Parathyroid adenoma (tissue), 2 donors: ENCODE results near the gene BAIAP2.

Experiments
- H2AFZ ChIP-seq: fragments of 300-600 bp; sonication (generic); one replicate; pipeline ENCODE4 v1.7.0; 2017; ENCODE audit warnings: antibody characterized with exemption, mild to moderate bottlenecking
- H3K27ac ChIP-seq: fragments of 300-600 bp; sonication (generic); one replicate; pipeline ENCODE4 v1.7.0; 2017
- H3K27me3 ChIP-seq: fragments of 300-600 bp; sonication (generic); one replicate; pipeline ENCODE4 v1.7.0; 2017; ENCODE audit warnings: low read length; ENCODE audit not compliant: control insufficient read depth, insufficient read depth
- H3K36me3 ChIP-seq: fragments of 300-600 bp; sonication (generic); one replicate; pipeline ENCODE4 v1.7.0; 2017; ENCODE audit warnings: low read length; ENCODE audit not compliant: control insufficient read depth, insufficient read depth
- H3K4me1 ChIP-seq: fragments of 300-600 bp; sonication (generic); one replicate; pipeline ENCODE4 v1.7.0; 2017; ENCODE audit warnings: control low read depth
- H3K4me2 ChIP-seq: fragments of 300-600 bp; sonication (generic); one replicate; pipeline ENCODE4 v1.7.0; 2017; ENCODE audit warnings: low read length
- H3K4me3 ChIP-seq: fragments of 300-600 bp; sonication (generic); one replicate; pipeline ENCODE4 v1.7.0; 2017; ENCODE audit warnings: low read depth, low read length
- H3K79me2 ChIP-seq: fragments of 300-600 bp; sonication (generic); one replicate; pipeline ENCODE4 v1.7.0; 2017; ENCODE audit warnings: control low read depth
- H3K9ac ChIP-seq: fragments of 300-600 bp; sonication (generic); one replicate; pipeline ENCODE4 v1.7.0; 2017; ENCODE audit warnings: mild to moderate bottlenecking
- H3K9me3 ChIP-seq: fragments of 300-600 bp; sonication (generic); one replicate; pipeline ENCODE4 v1.7.0; 2017; ENCODE audit warnings: low read length; ENCODE audit not compliant: control insufficient read depth
- CTCF ChIP-seq: fragments of 300-600 bp; sonication (generic); IDR thresholded peaks from one replicate; pipeline ENCODE4 v1.7.0; 2017; ENCODE audit warnings: antibody characterized with exemption, mild to moderate bottlenecking
- donor health status: primary hyperparathyroidism.

The BAIAP2 gene

GRCh38 chr17:81066072-81066471 is 31.1 kb downstream of the BAIAP2 start:
- H3K4me2 ChIP-seq: no peak overlapping the region
- no peak overlapping the region for H3K4me3 ChIP-seq
- H3K79me2 ChIP-seq: no peaks in the 10 kb centered on the region
- no peaks in the 10 kb centered on the region for H3K9me3 ChIP-seq
- no peak overlapping the region for H3K9ac ChIP-seq
- no peaks in the 10 kb centered on the region for H3K36me3 ChIP-seq
- peak overlapping the region; percentile 87 for H3K27ac ChIP-seq
- peak overlapping the region; percentile 85 for H2AFZ ChIP-seq
- no peaks in the 10 kb centered on the region for H3K27me3 ChIP-seq
- peaks cover 14% of the 10 kb centered on the region for H3K4me1 ChIP-seq
- no peak for TF ChIP-seq CTCF

GRCh38 chr17:81066771-81067315 is 31.9 kb downstream of the BAIAP2 start:
- no peak for TF ChIP-seq CTCF
- Histone ChIP-seq H3K27ac (peak overlapping the region; percentile 87), H3K4me1 (peaks cover 14% of the 10 kb centered on the region), H3K36me3 (no peaks in the 10 kb centered on the region), H2AFZ (no peak overlapping the region), H3K4me2 (no peak overlapping the region), H3K9me3 (no peaks in the 10 kb centered on the region), H3K9ac (no peak overlapping the region), H3K27me3 (no peaks in the 10 kb centered on the region), H3K79me2 (no peaks in the 10 kb centered on the region), H3K4me3 (no peak overlapping the region)

GRCh38 chr17:81067391-81067811 is 32.5 kb downstream of the BAIAP2 start:
- H3K4me1 ChIP-seq: peaks cover 14% of the 10 kb centered on the region
- no peaks in the 10 kb centered on the region for H3K36me3 ChIP-seq
- H3K27ac ChIP-seq: no peak overlapping the region

GRCh38 chr17:81068411-81069134 is 33.6 kb downstream of the BAIAP2 start:
- H3K79me2 ChIP-seq: no peaks in the 10 kb centered on the region
- H3K27ac ChIP-seq: no peak overlapping the region
- no peak for TF ChIP-seq CTCF
- no peaks in the 10 kb centered on the region for H3K27me3 ChIP-seq
- no peak overlapping the region for H3K4me3 ChIP-seq
- peaks cover 14% of the 10 kb centered on the region for H3K4me1 ChIP-seq
- H3K36me3 ChIP-seq: no peaks in the 10 kb centered on the region
- H3K9me3 ChIP-seq: no peaks in the 10 kb centered on the region
- H3K4me2 ChIP-seq: no peak overlapping the region
- no peak overlapping the region for H3K9ac ChIP-seq
- H2AFZ ChIP-seq: no peak overlapping the region

More at GRCh38 chr17:81067391-81067811, 32.5 kb downstream of the BAIAP2 start:
- Histone ChIP-seq H2AFZ (no peak overlapping the region), H3K4me2 (no peak overlapping the region), H3K9ac (no peak overlapping the region), H3K4me3 (no peak overlapping the region), H3K79me2 (no peaks in the 10 kb centered on the region), H3K9me3 (no peaks in the 10 kb centered on the region), H3K27me3 (no peaks in the 10 kb centered on the region)
- no peak for TF ChIP-seq CTCF
